ENCODE results near the gene RASSF4. TPM values are rescaled to one million over a fixed set of nuclear protein-coding genes. Genes with fewer than 3 reads are reported as not detected.

RASSF4 gene
- total RNA-seq, 2 donors from 2014 or later = 1.7 to 4.4 TPM

DNA sequence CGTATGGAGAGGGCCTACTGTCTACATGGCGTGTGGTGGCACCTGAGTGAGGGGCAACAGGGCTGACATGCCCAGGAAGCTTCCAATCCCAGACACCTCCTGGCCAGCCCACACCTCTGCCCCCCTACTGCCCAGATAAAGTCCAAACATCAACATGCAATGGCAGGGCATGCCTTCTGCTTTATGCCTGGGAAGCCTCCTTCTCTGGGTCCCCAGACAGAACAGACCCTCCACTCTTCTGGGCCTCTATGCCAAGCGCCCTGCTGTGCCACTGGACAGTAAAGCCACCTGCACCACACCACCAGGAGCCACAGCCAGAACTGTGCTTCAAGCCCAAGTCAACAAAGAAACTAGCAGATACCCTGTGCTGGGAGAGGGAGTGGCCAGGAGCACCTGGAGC is 36.0 kb upstream of the RASSF4 start:
- no peak overlapping the region for H3K27ac Mint-ChIP-seq
- no peak overlapping the region for H3K4me3 Mint-ChIP-seq
- H3K27me3 Mint-ChIP-seq = peaks cover 6% of the 10 kb centered on the region
- no peaks in the 10 kb centered on the region for H3K4me1 Mint-ChIP-seq
- H3K9me3 Mint-ChIP-seq = no peaks in the 10 kb centered on the region
- no peak for ATAC-seq (replicated peaks)
- no peaks in the 10 kb centered on the region for H3K36me3 Mint-ChIP-seq (ENCODE audit: low read depth)

DNA sequence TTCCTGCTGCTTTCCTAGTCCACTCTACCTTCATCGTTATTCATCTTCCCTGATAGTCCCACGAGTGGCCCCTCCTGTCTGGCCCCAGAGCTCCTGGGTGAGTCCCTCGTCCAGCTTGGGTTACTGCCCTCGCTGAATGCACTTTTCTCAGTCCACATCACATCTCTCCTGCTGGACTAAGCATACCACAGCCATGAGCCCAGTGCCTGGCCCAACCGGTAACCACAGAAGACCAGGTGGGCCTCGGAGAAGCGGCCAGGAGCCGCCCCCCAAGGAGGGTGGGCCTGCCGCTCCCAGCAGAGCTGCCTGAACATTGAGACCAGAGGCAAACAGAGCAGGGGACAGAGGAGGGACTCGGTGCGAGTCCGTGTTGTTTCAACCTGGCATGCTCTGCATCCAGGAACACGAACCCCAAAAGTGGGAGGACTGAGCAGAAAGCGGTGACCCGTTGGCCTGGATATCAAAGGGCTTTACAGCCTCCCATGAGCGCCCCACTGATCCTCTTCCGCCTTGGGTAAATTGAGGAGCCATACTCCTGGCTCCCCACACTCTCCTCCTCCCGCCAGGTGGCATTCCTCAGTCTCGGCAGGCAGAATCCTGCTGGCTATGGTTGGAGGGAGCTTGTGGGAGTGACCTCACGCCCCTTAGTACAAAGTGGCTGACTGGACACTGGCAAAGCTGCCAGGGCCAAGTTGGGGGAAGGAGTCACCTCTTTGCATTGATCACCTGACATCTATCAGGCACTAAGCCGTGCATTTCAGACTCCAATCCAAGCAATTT is 35.2 kb upstream of the RASSF4 start:
- Mint-ChIP-seq H3K9me3 (no peaks in the 10 kb centered on the region), H3K4me3 (no peak overlapping the region), H3K27me3 (peaks cover 7% of the 10 kb centered on the region), H3K4me1 (no peaks in the 10 kb centered on the region), H3K27ac (no peak overlapping the region), H3K36me3 (ENCODE audit: low read depth) (no peaks in the 10 kb centered on the region)
- ATAC-seq (replicated peaks) = no peak

DNA sequence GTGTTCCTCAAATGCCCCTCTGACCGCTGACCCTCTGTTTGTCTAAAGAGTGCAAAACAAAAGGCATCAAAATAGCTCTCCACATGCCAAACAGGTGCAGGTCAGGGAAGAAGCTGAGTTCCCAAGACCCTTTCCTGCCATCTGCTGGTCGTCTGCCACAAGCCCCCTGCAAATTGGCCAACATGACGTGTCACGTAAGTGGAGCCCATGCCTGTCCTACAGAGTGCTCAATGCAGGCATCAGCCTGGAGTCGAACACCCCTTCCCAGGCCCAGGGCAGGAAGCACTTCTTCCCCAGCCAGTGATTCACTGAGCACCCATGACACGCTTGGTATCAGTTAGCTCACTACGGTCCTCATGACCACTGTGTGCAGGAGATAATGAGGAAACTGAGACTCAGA is 34.4 kb upstream of the RASSF4 start:
- H3K9me3 Mint-ChIP-seq = no peaks in the 10 kb centered on the region
- peaks cover 4% of the 10 kb centered on the region for H3K27me3 Mint-ChIP-seq
- ATAC-seq (replicated peaks) = peak; percentile 44
- no peaks in the 10 kb centered on the region for H3K4me1 Mint-ChIP-seq
- no peaks in the 10 kb centered on the region for H3K36me3 Mint-ChIP-seq (ENCODE audit: low read depth)
- no peak overlapping the region for H3K27ac Mint-ChIP-seq
- no peak overlapping the region for H3K4me3 Mint-ChIP-seq

DNA sequence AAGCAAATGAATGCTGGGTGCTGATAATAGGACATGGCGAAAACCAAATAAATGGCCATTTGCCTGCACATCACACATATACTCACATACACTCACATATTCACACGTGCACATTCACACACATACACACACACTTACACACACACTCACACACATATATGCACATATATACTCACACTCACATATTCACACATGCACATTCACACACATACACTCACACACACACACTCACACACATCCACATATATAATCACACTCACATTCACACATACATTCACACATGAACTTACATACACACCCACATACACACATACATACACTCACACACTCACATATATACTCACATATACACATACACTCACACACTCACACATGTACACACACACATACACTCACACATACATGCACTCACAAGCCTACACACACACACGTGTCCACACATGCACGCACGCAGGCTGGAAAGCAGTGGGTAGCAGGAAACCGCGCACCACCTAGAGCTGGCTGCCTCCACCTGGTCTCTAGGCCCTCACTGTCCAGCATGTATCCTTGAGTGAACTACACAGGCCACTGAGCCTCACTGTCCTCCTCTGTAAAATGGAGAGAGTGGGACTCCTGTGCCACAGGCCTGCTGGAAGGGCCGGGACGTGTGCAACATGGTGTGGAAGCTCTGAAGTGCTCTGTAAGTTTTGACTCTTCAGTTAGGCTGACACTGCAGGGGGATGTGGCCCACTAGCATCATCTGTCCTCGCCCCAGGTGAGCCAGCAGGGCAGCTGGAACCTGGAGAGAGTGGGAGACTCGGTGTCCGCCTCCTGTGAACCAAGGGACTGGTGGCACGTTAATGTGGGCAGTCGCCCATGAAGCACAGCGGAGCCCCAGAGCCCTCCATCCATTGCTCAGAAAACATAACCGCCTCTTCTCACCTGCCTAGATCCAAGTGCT is 33.5 kb upstream of the RASSF4 start:
- Mint-ChIP-seq H3K27ac (no peak overlapping the region), H3K36me3 (ENCODE audit: low read depth) (no peaks in the 10 kb centered on the region), H3K4me1 (no peaks in the 10 kb centered on the region), H3K4me3 (no peak overlapping the region), H3K9me3 (no peaks in the 10 kb centered on the region), H3K27me3 (peaks cover 4% of the 10 kb centered on the region)
- ATAC-seq (replicated peaks) = no peak

DNA sequence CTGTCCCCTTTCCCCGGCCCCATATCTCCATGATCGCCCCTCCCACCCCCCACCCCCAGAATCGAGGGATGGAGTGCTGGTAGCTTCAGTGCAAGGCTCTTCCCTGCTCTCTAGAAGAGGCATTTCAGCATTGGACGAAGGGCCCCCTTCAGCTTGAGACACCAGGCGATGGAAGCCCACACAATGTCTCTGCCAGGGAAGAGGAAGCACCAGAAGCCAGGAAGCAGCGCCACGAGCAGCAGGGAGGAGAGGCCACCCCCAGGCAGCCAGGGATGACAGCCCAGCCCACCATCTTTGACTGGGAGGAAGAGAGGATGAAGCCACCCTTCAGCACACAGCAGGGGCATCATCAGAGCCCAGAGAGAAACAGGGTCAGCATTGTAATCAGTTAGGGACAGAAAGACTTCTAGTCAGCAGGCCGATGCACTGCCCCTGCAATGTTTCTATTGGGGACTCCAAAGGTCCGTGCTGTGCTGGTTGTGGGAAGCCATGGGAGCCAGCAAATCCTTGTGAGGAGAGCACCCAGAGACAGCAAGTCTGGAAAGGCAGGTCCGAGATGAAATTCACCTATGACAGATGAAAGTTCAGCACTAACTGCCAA is 32.8 kb upstream of the RASSF4 start:
- no peak for ATAC-seq (replicated peaks)
- Mint-ChIP-seq H3K27ac (no peak overlapping the region), H3K4me3 (no peak overlapping the region), H3K9me3 (no peaks in the 10 kb centered on the region), H3K36me3 (ENCODE audit: low read depth) (no peaks in the 10 kb centered on the region), H3K27me3 (peaks cover 4% of the 10 kb centered on the region), H3K4me1 (no peaks in the 10 kb centered on the region)

DNA sequence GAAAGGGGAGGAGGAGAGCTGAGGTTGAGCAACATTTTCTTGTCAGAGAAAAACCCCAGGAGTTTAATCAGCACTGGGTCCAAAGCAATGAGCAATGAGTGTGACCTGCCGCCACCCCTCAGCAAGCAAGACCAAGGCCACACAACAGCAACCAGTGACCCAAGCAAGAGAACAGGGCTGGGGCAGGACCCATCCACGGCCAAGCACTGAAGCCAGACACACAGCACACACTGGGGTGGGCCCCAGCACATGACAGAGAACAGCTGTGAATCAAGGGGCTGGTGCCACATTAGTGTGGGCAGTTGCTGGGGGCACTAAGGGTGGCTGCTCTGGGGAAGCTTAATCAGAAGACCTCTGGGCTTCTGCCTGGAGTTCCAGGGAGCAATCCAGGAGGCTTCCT is 32.2 kb upstream of the RASSF4 start:
- Mint-ChIP-seq H3K27me3 (peaks cover 4% of the 10 kb centered on the region), H3K4me3 (no peak overlapping the region), H3K27ac (no peak overlapping the region), H3K4me1 (no peaks in the 10 kb centered on the region), H3K9me3 (no peaks in the 10 kb centered on the region), H3K36me3 (ENCODE audit: low read depth) (no peaks in the 10 kb centered on the region)
- ATAC-seq (replicated peaks) = no peak

DNA sequence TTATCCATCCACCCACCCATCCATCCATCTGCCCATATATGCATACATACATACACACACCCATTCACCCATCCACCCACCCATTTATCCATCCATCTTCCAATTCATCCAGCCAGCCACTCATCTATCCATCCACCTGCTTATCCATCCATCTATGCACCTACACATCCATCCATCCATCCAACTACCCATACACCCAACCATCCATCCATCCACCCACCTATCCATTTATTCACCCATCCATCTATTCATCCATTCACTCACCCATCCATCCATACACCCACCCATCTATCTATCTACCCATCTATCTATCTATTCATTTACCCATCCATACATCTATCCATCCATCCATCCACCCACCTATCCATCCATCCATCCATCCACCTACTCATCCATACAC is 31.1 kb upstream of the RASSF4 start:
- Mint-ChIP-seq H3K4me1 (no peaks in the 10 kb centered on the region), H3K27ac (no peak overlapping the region), H3K27me3 (peaks cover 4% of the 10 kb centered on the region), H3K4me3 (no peak overlapping the region), H3K36me3 (ENCODE audit: low read depth) (no peaks in the 10 kb centered on the region), H3K9me3 (no peaks in the 10 kb centered on the region)
- ATAC-seq (replicated peaks) = no peak

DNA sequence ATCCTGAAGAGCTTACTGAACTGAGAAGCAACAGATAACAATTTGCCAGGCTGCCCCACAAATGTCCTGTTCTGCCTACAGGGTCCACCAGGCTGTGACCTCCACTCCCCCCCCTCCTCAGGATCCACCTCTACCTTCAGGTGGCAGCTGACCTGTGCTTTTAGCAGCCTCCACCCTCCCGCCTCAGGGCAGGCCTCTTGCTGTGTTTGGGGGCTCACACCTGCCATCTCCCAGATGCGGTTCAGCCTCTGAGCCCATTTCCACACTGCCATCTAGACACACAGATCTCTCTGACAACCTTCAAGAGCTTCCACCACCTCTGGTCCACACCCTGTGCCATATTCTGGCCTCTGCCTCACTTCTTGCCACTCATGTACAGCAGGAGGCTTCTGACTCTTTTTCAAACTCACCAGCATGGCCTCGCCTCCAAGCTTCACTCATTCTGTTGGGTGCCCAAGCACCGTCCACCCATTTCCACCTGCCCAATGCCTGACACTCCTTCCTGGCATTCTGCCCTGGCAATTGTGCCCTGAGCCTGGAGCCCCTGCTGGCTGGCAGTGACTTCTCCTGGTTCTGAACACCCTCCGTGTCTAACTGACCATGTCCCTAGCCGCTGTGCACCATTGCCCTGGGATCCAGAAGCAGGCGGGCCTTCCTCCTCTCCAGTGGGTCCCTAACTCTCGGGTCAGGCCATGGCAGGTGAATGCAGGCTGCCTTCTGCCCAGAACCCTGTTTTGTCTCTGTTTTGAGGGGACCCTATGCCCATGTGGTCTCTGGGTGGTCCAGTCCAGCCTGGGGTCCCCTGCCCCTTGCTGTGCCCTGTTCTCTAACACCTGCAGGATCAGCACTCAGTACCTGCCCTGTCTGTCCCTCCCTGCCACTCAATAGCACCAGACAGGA is 30.0 kb upstream of the RASSF4 start:
- no peak for ATAC-seq (replicated peaks)
- Mint-ChIP-seq H3K4me1 (no peaks in the 10 kb centered on the region), H3K36me3 (ENCODE audit: low read depth) (no peaks in the 10 kb centered on the region), H3K4me3 (no peak overlapping the region), H3K9me3 (no peaks in the 10 kb centered on the region), H3K27ac (no peak overlapping the region), H3K27me3 (peaks cover 8% of the 10 kb centered on the region)

DNA sequence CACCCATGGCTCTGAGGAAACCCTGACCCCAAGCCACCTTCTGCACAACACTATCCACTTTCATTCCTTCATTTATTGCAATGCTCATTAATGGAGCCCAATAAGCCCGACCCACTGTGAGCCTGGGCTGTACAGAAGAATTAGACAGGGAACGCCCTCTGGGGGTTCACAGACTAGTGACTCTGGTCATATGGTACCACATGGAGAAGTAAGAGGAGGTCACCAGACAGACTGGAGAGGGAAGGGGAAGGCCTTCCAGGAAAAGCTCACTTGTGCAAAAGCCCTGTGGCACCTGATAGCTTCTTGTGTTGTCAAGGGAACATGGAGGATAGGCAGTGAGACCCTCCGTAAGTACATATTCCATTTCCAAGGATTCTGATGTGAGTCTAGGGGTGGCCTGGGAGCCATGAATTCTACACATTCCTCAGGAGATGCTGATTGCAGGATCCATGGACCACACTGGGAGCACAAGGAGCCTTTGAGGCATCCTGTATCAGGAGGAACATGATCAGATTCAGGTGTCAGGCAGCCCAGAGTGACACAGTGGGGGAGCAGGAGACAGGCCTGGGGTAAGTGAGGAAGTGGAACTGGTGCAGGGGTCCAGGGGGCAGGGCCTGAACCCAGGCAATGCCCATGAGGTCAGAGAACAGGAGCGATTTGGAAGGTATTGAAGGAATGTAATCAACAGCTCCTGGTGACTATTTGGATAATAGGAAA is 28.5 kb upstream of the RASSF4 start:
- H3K4me1 Mint-ChIP-seq = no peaks in the 10 kb centered on the region
- no peak for ATAC-seq (replicated peaks)
- H3K27me3 Mint-ChIP-seq = peaks cover 8% of the 10 kb centered on the region
- H3K4me3 Mint-ChIP-seq = no peak overlapping the region
- H3K36me3 Mint-ChIP-seq (ENCODE audit: low read depth) = no peaks in the 10 kb centered on the region
- no peaks in the 10 kb centered on the region for H3K9me3 Mint-ChIP-seq
- no peak overlapping the region for H3K27ac Mint-ChIP-seq

DNA sequence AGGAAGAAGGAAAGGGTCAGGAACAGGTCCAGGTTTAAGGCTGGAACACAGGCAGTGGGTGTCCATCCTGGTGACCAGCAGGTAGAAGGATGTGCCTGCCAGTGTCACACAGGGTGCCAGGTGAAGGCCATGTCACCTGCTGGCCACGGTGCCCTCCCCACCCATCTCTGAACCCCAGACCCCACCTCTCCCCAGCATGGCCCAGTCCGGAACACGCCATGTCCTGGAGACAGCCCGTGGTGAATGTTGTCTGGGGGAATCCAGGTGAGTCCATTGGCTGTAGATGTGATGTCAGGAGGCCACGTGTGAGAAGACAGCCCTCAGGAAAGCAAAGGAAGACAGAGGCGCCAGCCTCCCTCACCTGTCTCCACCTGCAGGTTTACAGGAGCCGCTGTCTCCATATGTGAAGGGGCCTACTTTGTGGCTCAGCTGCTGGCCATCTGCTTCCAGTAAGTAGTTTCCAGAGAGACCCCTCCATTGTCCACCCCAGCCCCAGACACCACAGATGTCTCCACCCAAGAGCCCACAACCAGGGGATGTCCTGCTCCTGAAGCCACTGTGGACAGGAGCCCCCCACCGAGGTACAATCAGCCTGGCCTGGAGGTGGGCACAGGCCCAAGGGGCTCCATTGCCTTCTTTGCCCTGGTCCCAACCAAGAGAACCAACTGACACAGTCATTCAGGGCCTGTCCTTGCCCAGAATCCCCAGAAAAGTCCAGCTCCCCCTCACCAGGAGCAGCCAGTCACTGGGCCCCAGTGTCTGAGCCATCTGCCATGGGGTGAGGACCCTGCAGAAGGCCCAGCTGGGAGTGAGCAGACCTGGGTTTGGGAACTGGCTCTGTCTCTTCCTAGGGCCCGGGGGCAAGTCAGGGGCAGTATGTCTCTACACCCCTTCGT is 27.7 kb upstream of the RASSF4 start:
- no peak for ATAC-seq (replicated peaks)
- Mint-ChIP-seq H3K4me1 (no peaks in the 10 kb centered on the region), H3K9me3 (no peaks in the 10 kb centered on the region), H3K4me3 (no peak overlapping the region), H3K36me3 (ENCODE audit: low read depth) (no peaks in the 10 kb centered on the region), H3K27me3 (peaks cover 8% of the 10 kb centered on the region), H3K27ac (no peak overlapping the region)

DNA sequence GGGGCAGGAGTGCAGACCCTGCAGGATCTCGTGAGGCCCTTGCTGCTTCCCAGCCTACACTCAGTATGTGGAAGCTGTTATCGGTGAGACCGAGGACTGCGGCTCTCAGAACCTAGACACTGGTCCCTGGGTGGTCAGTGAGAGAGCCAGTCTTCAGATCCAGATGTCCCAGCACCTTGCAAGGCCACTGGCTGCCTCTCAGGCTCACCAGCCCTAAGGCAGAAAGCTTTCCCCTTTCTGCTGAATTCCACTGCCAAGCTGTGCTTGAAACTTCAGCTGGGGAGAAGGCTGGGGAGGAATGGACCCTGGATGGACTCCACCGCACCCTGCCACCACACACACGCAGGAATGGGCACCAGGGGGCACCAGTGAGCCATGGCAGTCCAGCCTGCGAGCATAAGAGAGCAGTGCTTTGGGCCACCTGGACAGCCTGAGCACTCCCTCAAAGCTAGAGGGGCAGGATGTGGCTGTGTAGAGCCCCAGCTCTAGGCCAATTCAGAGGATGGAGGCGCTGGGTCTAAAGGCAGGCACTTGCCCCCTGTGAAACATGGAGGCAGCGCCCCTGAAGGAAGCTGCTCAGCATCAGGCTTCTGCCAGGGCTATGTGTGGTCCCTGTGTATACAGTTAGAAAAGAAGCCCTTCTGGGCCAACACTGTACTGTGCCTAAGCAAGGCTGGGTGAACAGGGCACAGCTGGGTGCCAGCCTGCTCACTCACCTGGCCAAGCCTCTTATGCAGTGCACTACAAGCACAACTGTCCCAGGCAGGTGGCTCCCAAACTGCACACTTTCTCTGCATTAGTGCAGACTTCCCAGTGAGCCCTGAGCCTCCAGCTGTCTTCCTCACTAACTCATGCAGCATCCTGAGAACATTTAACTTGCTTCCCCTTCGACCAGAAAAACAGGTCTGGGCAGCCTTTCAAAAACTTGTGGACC is 26.8 kb upstream of the RASSF4 start:
- peaks cover 8% of the 10 kb centered on the region for H3K27me3 Mint-ChIP-seq
- H3K27ac Mint-ChIP-seq = no peak overlapping the region
- H3K4me3 Mint-ChIP-seq = no peak overlapping the region
- ATAC-seq (replicated peaks) = peak; percentile 93
- no peaks in the 10 kb centered on the region for H3K4me1 Mint-ChIP-seq
- no peaks in the 10 kb centered on the region for H3K36me3 Mint-ChIP-seq (ENCODE audit: low read depth)
- no peaks in the 10 kb centered on the region for H3K9me3 Mint-ChIP-seq

All from activated T-helper 17 cell treated with anti-CD3 and anti-CD28 coated beads, Interleukin-2, amount 50 U/mL, for 72 hours (primary cell).